GM13976 (cell line): ENCODE data around the gene C9orf78.

Experiments
- DNase-seq: peaks from one replicate; pipeline ENCODE4 v3.0.0; 2012; ENCODE audit warnings: low spot score
- CTCF ChIP-seq: IDR thresholded peaks from 2 replicates; pipeline ENCODE4 v1.5.1; 2012; ENCODE audit warnings: borderline replicate concordance, mild to moderate bottlenecking; ENCODE audit not compliant: insufficient read depth; ENCODE audit errors: extremely low read depth, missing control alignments, control extremely low read depth
- in situ Hi-C: fragments of 300-500 bp; cut with MboI; formaldehyde crosslinking; loops from one replicate; pipeline ENCODE4 v1.12.0; 2022; ENCODE audit warnings: low sequenced_read_pairs, mixed read lengths, inconsistent platforms; ENCODE audit not compliant: unreplicated experiment

C9orf78 gene

DNA sequence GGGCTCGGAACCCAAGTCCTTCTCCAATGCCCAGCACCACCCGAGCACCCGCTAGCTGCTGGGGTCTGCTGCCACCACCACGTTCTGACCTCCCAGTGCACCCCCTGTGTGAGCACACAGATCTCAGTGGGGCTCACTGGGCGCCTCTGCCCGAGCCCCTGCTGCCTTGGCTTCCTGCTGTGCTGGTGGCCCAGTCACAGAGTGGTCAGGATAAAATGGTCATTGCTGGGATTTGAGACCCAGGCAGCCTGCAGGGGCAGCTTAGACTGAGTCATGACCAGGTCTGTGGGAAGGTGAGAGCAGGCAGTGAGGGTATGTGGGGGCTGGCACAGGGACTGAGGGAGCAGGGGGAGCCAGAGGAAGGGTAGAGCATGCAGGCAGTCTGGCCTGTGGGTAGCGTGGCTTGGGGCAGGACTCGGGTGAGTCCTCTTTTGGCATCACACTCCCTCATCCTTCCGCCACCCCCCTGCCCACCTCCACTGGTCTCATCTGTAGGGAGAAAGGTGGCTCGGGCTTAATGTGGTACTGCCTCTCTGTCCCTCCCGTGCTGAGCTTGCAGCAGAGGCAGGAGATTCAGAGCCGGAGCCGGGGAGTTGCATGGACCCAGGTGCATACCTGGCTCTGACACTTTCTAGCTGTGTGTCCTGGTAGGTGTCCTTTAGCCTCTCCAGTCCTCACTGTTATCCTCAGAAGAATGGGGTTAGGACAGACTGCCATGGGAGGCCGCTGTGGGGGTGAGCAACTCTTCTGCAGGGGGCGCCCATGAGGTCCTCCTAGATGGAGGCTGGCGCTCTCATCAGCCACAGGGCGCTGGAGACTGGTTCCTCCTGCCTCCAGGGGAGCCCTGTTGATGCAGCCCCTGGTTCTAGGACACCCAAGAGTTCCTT is 32.3 kb upstream of the C9orf78 start:
- no peak for TF ChIP-seq CTCF
- in situ Hi-C loops: no loop called here
- DNase-seq: no peak

DNA sequence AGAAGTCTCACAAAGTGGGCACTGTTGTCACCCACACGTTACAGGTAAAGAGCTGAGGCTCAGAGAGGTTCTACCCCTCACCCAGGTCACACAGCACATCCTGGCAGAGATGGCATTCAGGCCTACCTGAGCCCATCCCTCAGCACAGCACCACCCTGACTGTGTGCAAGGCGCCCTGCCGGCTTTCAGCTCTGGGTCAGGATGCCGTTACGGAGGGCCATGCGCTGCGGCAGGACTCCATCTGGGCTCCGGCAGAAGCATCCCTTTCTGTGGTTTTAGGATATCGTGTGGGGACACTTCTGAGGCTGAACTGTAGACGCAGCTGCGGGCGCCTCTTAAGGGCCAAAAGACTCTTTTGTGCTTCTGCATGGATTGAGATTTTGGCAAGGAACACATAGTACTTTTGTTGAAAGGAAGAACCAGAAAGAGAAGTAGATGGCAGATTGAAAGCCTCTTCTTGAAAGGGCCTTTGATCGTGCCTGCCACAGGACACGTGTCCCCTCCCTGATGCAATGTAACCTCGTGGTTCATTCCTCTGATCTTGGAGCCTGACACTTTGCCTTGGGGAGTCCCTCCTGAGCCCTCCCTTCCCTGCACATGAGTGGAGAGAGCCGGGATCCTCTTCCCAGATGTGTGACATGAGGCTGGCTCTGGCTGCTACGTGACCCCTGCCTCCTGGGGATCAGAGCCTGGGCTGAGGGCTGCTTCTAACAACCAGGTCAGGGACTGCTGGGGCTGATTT is 31.5 kb upstream of the C9orf78 start:
- DNase-seq: no peak
- no peak for TF ChIP-seq CTCF
- in situ Hi-C loops: no loop called here

GRCh38 chr9:129865668-129866320 is 30.7 kb upstream of the C9orf78 start:
- DNase-seq: no peak
- in situ Hi-C loops: no loop called here
- no peak for TF ChIP-seq CTCF

DNA sequence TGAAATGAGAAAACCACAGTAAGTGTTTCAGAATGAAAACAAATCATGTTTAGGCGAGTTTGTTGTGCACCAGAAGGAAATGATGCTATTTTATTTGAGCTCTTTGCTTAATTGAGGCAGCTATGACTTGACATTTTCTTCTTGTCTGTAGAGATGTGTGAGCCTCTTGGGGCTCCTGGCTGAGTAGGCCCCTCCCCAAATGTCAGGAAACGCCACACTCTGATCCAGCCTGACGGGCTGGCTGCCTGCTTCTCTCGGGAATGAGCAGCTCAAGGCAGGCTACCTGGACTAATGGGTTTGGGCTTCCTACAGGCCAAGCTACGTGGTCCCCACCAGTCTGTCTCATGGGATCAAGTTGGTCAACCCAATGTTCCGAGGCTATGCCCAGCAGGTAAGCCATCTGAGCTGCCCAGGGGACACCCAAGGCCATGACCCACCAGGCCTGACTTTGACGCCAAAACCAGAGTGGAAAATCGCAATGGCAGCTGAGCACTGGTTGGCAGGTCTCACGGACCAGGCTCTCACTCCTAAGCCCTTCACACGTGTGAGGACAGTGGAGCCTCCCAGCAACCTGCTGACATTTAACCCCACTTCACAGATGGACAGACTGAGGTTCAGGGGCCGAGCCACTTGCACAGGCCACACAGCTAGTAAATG is 30.0 kb upstream of the C9orf78 start:
- in situ Hi-C loops: no loop called here
- no peak for DNase-seq
- TF ChIP-seq CTCF: no peak

GRCh38 chr9:129863059-129863690 is 28.1 kb upstream of the C9orf78 start:
- TF ChIP-seq CTCF: no peak
- no peak for DNase-seq
- in situ Hi-C loops: no loop called here

GRCh38 chr9:129861447-129861827 is 26.4 kb upstream of the C9orf78 start:
- no peak for DNase-seq
- no peak for TF ChIP-seq CTCF
- in situ Hi-C loops: no loop called here
